ENCODE data around the gene C2CD3.

C2CD3 gene

DNA sequence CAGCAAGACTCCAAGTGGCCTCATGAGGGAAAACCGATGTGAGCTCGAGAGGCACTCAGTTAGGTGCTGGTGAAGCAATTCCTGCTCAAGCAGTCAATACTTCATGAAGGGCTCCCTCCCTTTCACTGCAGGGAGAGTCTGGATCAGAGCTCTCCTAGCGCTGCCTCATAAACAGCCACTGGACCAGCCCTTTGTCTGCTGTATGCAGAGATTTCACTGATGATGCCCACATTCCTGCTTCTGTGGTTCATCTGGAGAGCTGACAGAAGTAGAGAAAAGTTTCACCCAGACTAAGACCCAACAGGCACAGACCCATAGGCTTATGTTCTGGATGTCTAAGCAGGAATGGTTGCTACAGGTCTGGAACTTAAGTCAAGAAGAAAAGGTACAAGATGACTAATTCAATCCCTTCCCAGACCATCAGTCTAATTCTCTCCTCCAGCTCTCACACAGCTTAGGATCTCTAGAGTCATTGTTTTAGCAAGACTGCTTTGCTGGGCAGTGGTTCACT is 192.2 kb downstream of the C2CD3 start:
- no peak for DNase-seq

DNA sequence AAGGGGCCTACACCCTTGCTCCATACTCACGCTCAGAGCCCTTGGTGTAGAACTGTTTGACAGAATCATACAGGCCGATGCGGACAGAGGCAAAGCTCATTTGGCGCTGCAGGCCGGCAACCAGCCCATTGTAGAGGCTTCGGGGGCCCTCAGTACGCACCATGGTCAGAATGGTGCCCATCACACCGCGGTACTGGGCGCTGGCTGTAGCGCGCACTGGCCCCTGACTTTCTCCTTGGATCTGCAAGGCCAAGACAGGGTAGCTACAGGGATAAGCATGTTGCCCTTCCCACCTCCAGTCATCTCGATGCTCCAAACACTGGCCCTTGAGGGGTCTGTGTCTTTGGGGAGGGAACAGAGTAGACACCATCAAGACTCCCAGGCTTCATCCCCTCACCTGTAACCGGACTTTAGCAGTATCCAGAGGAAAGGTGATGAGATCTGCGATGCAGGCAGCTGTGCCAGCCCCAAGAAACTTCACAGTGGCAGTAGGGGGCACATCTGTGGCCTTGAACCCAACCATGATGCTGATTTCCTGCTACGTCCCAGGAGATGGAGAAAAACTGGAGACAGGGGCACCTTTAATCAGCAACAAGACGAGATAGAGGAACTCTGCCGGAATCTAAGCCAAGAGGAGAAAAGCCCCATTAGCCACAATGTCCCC is 192.8 kb downstream of the C2CD3 start:
- no peak for DNase-seq

DNA sequence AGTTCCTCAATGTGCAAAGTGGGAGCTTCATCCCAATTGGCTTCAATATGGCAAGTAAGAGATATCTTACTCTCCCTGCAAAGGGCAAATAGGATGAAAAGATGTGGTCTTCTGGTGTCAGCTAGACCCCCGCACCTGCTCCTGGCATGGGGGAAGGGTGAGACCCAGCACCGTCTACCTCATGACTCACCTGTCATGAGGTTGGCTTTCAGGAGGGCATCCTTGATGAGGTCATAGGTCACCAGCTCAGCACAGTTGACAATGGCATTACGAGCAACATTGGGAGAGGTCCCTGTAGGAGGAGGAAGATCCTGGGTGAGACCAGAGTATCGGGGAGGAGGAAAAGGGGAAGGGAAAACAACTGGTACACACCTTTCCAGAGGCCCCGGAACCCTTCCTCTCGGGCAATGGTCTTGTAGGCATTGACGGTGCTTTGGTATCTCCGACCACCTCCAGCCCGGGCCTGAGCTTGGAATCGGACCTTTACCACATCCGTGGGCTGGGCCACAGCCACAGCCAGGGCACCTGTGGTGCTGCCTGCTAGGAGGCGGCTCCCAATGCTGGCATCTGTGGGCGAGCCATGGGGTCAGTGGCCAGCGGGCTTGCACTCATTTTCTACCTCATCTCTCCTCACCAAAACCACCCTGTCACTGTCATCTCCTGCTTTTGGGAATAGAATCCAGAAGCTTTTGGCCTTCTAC is 194.2 kb downstream of the C2CD3 start:
- no peak for DNase-seq

DNA sequence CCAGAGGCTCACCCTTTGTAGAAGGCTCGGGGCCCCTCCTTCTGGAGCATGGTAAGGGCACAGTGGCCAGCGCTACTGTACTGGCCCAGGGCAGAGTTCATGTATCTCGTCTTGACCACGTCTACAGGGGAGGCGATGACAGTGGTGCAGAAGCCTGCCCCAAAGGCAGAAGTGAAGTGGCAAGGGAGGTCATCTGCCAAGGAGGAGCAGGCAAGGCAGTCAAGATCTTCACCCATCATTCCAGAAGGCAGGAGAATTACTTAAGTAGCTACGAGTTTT is 195.4 kb downstream of the C2CD3 start:
- DNase-seq = no peak

DNA sequence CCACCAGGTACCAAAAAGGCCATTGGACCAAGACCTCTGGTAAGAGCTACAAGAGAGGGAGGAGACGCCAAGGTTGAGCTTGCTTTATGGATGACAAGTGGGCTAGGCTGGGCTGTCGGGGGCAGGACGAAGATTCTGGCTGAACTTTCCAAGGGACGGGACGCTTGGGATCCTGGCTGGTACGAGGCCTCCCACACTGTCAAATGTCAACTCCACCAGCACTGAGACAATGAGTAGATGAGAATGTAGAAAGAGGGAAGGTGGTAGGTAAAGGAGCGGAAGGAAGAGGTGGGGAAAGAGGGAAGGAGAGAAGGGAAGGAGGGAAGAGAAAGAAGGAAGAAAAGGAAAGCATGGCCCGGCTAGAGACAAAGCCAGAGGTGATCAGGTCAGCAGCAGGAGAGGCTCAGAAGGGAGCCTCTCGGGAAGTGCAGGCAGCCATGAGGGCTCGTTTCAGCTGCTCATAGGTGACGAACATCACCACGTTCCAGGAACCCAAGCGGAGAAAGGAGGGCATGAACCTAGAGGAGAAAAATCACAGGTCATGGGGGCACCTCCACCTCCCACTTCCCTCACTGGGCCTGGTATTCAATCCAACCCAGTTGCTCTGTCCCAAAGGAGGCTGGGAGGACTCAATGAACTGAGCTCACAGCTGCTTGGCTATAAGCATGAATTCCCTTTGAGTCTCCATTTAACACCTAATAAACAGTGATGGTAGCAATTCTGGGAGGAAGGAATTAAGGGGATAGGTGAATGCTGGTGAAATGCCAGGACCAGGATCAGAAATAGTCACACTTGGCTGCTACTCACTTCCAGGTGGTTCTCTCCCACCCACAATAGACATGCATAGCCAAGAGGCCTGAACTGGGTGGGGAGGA is 196.0 kb downstream of the C2CD3 start:
- no peak for DNase-seq

DNA sequence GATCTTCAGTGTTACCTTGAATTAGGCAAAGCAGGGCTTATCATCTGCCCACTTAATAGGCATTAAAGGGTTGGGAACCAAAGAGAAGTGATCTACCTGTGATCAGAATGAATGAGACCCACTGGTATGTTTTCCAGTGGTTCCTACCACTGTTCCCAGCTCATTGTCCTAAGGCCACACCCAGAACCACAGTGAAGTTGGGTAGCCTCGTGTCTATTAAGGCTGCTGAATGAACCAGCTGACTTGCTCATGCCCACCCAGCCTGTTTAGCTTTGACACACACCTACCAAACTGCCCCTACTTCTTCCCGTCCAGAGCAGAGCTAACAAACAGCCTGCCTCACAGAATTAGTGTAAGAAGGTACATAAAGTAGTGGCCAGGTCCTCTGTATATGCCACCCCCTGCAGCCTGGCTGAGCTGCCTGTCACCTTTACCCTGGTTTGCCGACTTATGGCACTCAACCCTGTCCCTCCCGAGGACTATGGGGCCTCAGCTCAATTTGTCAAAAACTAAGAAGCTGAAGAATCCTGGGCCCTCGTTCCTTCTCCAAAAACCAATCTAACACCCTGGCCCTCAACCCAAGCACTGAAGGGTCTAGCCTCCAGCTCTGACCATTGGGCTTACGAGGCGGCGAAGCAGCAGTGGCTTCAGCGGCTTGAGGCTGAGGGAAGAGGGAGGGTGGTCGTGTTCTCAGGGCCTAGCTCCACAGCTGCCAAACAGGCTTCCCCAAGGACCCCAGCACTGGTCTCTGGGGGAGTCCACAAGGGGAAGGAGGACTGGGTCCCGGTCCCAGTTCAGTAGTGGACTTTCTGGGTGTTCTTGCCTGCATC is 198.0 kb downstream of the C2CD3 start:
- no peak for DNase-seq

DNA sequence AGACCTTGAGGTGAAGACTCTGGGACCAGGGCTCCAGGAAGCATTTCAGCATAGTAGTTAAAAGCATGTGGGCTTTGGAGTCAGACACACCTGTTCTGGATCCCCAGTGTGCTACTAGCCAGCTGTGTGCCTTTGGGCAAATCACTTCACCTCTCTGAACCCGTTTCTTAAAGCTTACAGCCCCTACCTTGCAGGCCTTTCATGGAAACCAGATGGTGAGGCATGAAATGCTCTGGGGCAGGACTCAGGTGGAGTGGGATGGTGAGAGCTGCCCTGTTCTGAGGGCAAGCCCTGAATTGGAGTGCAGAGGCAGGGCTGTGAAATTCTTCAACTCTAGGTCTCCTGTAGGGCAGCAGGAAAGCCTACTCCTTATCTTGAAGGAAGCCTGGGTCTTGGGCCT is 198.6 kb downstream of the C2CD3 start:
- DNase-seq = no peak

DNA sequence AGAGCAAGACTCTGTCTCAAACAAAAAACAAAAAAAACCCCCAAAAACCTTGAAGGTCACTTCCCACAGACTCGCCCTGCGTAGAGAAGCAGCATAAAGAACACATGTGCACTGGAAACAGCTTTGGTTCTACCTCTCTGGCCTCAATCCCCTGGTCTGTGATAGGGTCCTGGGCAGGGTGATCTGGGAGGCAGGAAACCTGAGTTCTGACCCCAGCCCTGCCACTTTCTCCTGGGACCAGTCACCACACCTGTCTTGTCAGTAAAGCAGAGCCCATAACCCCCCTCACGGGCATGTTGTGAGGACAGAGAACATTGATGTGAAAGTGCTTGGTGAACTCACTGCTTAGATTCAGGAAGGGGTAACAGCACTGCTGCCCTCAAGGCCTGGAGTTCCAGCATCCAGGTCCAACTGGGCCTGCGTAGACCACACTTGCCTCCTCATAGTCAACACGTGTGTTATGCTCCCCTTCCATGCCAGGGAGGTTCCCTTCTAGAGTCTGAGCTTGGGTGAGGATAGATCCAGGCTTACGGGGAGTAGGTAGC is 199.6 kb downstream of the C2CD3 start:
- no peak for DNase-seq

DNA sequence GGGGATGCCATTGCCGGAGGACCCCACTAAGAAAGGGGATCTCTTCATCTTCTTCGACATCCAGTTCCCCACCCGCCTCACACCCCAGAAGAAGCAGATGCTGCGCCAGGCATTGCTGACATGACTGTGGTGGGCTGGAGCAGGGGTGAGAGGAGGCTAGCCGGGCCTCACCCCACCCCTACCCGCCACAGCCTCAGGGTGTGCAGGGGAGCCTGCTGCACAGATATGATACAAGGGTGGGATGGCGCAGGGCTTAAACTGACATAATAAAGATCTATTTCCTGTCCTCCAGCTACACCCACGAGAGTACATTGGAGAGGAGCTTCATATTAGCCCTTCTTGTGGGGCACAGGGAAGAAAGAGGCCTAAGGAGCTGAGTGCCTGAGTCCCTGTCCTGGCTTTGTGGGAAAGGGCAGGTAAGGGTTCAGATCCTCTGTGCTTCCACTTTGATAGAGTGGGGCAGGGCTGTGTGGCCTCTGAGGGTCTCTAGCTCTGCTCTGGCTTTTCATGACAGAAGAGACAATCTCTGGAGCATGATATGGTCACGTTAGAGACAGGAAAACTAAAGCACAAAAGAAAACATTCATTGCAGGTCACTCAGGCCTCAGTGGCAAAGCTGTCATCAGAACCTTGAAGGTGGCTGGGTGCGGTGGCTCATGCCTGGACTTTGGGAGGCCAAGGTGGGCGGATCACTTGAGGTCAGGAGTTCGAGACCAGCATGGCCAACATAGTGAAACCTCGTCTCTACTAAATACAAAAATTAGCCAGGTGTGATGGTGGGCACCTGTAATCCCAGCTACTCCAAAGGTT is 200.6 kb downstream of the C2CD3 start:
- DNase-seq = no peak

DNA sequence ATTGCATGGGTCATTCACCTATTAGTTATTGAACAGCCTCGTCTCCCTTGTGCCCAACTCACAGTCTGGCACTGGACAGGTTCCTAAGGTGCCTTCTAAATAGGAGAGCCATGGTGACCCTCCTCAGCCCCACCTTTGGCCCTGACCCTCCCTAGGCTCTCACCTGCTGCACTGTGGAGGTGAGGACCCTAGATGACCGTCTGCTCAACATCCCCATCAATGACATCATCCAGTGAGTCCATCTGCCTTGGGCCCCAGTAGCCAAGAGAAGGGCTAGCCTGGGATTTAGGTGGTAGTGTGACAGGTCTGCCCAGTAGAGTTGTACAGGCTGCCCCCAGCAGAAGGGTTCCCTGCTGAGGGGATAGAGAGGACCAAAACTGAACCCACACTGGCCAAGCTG is 201.7 kb downstream of the C2CD3 start:
- no peak for DNase-seq

DNA sequence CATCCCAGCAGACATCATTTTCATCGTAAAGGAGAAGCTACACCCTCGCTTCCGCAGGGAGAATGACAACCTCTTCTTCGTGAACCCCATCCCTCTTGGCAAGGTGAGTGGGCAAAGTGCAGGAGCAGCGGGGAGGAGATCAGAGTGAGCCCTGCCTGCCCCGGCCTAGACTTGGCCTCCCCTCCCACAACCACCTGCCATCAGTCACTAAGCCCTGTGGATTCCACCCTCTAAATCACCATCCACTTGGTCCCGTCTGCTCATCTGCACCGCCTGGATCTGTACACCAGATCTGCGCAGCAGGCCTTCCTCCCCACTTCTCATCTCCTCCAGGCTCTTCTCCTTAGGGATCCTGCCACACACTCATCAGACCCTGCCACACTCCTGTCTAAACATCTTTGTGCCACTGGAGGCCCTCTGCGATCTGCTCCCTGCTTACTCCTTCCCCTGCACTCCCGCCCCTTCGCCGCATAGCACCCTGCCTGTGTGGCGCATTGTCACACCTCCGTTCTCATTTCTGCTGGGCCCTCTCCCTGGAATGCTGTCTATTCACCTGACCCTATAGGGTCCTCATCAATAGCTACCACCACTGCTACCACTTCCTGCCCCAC is 202.3 kb downstream of the C2CD3 start:
- DNase-seq = no peak

DNA sequence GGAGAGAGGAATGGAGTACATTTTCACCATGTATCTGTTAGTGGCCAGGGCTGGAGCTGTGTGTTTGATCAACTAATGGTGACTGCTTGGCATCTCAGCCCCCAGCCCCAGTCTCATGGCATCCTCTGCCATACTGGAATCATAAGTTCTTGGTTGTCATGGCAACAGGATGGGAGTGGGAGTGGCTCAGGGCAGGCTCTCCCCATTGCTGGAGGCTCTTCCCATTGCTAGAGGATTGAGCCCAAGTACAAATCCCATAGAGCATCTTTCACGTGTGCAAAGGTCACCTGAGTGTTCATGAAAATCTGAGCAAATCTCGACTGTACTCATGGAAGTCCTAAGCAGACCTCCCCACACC is 205.1 kb downstream of the C2CD3 start:
- DNase-seq = no peak

DNA sequence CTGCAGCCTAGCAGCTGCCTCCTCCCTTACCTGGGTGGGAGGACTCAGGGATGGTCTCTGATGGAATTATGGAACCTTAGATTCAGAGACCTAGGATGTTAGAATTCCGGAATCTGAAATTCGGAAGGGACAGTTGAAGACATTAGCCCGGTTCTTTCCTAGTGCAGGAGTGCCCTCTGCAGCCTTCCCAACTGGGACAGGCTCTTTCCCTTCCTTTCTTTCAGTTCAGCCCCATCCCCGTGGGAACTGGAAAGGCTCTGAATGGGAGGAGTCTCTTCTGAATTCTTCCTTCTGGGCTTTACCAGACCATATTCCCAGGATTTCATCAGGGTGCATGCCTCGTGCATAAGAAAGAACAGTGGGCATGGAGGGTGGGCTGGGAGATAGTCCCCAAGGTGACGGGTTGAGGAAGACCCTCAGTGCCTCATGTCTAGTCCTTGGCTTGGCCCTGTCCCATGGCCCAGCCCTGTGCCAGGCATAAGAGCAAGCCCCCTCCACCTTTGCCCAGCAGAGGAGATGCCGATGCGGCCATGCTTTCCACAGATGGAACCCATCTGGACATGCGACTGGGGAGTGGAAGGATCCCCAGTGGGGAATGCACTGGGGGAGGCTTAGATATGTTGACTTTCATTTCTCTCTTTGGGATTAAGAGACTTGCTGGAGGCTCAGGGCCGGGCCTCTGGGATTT is 205.6 kb downstream of the C2CD3 start:
- DNase-seq = no peak

DNA sequence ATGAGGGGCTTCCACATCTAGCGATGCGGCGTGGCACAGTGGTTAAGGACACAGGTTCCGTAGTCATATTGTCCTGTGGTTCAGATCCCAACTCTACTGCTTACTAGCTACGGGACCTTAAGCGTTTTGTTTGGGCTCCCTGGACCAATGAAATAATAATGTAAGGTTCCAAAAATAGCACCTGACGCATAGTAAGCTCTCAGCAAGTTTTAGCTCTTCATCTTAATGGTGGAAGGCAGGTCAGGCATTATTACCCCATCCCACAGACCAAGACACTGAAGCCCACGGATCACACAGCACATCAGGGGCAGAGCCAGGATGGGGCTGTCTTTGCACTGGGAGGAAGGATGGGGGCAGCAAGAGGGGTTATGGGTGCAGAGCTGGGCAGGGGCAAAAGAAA is 206.9 kb downstream of the C2CD3 start:
- no peak for DNase-seq
